HL-60 (cell line): ENCODE measurements around the gene CASP8.

Experiments used
- DNase-seq, 2 experiments: peaks; one replicate each; pipeline ENCODE4 v3.0.0-alpha.2; 2010 to 2020; ENCODE audit warnings: low read depth in 1 of 2, low spot score in 1 of 2
- H3K27ac ChIP-seq: fragments of 250-450 bp; sonication (Bioruptor Pico); replicated peaks from 2 replicates; pipeline ENCODE4 v1.5.1; 2020; ENCODE audit warnings: mild to moderate bottlenecking, moderate library complexity
- H3K27me3 ChIP-seq: fragments of 250-450 bp; sonication (Bioruptor Pico); 2 replicates; pipeline ENCODE4 v1.5.1; 2021; ENCODE audit warnings: mild to moderate bottlenecking, moderate library complexity; ENCODE audit not compliant: insufficient read depth, poor library complexity, severe bottlenecking
- H3K4me3 ChIP-seq: replicated peaks from 2 replicates; pipeline ENCODE4 v1.5.1; 2011; ENCODE audit warnings: mild to moderate bottlenecking, control low read depth, low read length; ENCODE audit not compliant: insufficient read depth
- GABPA ChIP-seq: IDR thresholded peaks from 2 replicates; pipeline ENCODE4 v1.6.1; 2012; ENCODE audit warnings: low read depth
- POLR2AphosphoS5 ChIP-seq: IDR thresholded peaks from 2 replicates; pipeline ENCODE4 v1.6.1; 2012; ENCODE audit warnings: low read depth
- SPI1 ChIP-seq: IDR thresholded peaks from 2 replicates; pipeline ENCODE4 v1.6.1; 2012; ENCODE audit warnings: low read depth, mild to moderate bottlenecking, borderline replicate concordance
- TF ChIP-seq, protein P1 (sequence below): IDR thresholded peaks from 2 replicates; pipeline ENCODE4 v1.6.1; 2012; ENCODE audit warnings: low read depth; ENCODE audit not compliant: insufficient replicate concordance
- TF ChIP-seq, protein P2 (sequence below): IDR thresholded peaks from one replicate; pipeline ENCODE4 v1.5.1; 2011; ENCODE audit warnings: low read length, control low read depth, inconsistent platforms; ENCODE audit not compliant: insufficient read depth

The CASP8 gene

DNA sequence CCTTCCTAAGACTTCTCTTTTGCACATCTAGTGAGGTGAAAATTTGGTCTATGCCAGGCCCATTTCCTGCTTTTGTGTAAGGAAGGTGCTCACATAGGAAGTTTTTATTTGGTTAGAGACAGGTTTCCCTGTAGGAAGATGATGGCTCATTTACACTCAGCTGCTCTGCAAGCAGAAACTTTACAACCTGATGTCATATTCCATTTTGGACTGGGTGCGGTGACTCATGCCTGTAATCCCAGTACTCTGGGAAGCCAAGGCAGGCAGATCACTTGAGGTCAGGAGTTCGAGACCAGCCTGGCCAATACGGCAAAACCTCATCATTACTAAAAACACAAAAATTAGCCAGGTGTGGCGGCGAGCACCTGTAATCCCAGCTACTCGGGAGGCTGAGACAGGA, 41.6 kb upstream of the CASP8 start:
- H3K27me3 ChIP-seq, result no peaks in the 10 kb centered on the region
- TF ChIP-seq, protein P1, sequence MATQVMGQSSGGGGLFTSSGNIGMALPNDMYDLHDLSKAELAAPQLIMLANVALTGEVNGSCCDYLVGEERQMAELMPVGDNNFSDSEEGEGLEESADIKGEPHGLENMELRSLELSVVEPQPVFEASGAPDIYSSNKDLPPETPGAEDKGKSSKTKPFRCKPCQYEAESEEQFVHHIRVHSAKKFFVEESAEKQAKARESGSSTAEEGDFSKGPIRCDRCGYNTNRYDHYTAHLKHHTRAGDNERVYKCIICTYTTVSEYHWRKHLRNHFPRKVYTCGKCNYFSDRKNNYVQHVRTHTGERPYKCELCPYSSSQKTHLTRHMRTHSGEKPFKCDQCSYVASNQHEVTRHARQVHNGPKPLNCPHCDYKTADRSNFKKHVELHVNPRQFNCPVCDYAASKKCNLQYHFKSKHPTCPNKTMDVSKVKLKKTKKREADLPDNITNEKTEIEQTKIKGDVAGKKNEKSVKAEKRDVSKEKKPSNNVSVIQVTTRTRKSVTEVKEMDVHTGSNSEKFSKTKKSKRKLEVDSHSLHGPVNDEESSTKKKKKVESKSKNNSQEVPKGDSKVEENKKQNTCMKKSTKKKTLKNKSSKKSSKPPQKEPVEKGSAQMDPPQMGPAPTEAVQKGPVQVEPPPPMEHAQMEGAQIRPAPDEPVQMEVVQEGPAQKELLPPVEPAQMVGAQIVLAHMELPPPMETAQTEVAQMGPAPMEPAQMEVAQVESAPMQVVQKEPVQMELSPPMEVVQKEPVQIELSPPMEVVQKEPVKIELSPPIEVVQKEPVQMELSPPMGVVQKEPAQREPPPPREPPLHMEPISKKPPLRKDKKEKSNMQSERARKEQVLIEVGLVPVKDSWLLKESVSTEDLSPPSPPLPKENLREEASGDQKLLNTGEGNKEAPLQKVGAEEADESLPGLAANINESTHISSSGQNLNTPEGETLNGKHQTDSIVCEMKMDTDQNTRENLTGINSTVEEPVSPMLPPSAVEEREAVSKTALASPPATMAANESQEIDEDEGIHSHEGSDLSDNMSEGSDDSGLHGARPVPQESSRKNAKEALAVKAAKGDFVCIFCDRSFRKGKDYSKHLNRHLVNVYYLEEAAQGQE, result no peak
- TF ChIP-seq, protein P2, sequence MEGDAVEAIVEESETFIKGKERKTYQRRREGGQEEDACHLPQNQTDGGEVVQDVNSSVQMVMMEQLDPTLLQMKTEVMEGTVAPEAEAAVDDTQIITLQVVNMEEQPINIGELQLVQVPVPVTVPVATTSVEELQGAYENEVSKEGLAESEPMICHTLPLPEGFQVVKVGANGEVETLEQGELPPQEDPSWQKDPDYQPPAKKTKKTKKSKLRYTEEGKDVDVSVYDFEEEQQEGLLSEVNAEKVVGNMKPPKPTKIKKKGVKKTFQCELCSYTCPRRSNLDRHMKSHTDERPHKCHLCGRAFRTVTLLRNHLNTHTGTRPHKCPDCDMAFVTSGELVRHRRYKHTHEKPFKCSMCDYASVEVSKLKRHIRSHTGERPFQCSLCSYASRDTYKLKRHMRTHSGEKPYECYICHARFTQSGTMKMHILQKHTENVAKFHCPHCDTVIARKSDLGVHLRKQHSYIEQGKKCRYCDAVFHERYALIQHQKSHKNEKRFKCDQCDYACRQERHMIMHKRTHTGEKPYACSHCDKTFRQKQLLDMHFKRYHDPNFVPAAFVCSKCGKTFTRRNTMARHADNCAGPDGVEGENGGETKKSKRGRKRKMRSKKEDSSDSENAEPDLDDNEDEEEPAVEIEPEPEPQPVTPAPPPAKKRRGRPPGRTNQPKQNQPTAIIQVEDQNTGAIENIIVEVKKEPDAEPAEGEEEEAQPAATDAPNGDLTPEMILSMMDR, result no peak
- no peak for TF ChIP-seq POLR2AphosphoS5
- DNase-seq, result no peak
- H3K4me3 ChIP-seq, result no peak overlapping the region
- no peak overlapping the region for H3K27ac ChIP-seq

DNA sequence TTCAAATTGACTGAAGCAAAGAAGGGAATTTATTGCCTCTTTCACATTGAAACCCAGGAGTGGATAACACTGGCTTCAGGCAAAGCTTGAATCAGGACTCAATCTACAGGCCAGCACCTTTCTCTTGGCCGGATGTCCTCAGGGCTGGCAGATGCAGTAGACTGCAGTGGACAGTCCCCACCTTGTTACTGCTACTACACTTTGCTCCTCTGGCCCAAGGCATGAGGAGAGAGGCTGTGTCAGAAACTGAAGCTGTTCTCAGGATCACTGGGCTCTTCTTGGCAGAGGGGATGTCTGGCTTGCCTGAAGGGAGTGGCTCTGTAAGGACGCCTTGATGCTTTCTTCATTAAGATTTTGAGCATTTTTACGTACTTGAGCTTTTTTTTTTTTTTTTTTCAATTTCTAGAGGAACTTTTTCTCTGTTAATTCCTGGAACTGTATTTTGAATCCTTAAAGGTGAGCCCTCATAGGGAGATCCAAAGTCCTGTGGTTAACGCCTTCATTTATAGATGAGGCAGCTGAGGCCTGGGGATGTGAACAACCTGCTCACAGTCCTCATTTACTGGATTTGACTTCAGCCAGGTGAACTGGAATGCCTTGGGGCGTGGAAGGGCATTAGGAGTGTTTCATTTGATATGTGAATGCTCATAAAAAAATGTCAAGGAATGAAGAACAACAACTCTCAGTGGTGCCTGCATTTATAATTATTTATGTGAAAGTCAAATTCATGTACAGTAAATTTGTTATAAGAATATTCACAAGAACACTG, 40.8 kb upstream of the CASP8 start:
- no peak overlapping the region for H3K27ac ChIP-seq
- no peak overlapping the region for H3K4me3 ChIP-seq
- no peak for DNase-seq
- no peaks in the 10 kb centered on the region for H3K27me3 ChIP-seq
- TF ChIP-seq POLR2AphosphoS5 (no peak), SPI1 (no peak), GABPA (no peak)
- TF ChIP-seq, protein P2, result no peak
- TF ChIP-seq, protein P1, result no peak

DNA sequence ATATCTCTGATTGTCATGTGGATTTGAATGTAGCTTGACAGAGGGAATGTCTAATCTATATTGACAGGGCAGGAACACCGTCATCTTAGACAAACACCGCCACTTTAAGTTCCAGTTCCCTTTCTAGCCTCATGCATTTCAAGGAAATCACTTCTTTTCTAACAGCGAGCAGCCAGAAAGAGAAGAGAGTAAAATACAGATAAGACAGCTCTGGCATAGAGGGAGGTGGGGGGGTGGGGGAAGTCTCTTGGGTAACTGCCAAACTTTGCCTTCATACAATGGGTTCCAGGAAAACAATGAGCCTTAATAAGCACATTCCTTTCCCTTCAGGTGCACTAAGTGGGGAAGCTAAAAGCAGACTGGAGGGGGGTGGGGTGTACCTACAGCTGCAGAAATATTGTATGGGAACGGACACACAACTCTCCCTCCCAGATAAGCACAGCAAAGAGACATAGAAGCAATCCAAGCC, 40.2 kb upstream of the CASP8 start:
- Histone ChIP-seq H3K27me3 (no peaks in the 10 kb centered on the region), H3K4me3 (no peak overlapping the region), H3K27ac (no peak overlapping the region)
- TF ChIP-seq, protein P1, result no peak
- TF ChIP-seq POLR2AphosphoS5, result no peak
- no peak for TF ChIP-seq SPI1
- TF ChIP-seq, protein P2, result no peak
- TF ChIP-seq GABPA, result no peak
- DNase-seq, result no peak
